MV-4-11 (cell line): ENCODE results near the gene LZTR1.
"Not testable (repeated sequence)": the region's sequence is repeated elsewhere in the genome, so short reads cannot be mapped to it uniquely, and the experiment has no call there.

Experiments used
- DNase-seq: peaks from one replicate; lab custom pipeline; 2025; lab: John Stamatoyannopoulos, UW

Gene LZTR1

DNA sequence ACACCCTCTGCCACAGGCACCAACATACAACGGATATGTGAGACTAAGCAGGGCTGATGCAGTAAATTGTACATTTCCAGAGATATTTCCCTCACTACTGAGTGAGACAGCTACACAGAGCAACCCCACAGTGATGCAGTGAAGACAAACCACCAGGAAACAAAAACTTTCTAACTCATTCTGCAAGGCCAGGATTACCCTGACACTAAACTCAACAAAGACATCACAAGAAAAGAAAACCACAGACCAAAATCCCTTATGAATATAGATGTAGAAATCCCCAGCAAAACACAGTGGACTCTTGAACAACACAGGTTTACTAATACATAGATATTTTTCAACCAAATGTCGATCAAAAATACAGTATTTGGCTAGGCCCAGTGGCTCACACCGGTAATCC is 51.8 kb downstream of the LZTR1 start:
- DNase-seq, result no peak

DNA sequence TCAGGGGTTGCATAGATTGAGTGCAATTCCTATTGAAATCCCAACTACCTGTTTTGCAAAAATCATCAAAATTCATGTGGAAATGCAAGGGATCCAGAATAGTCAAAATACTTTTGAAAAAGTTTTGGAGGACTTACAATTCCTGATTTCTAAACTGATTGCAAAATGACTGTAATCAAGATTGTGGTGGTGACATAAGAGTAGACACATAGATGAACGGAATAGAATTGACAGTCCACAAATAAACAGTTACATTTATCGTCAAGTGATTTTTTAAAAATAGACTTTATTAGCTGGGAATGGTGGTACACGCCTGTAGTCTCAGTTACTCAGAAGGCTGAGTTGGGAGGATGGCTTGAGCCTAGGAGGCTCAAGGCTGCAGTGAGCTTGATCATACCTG is 52.9 kb downstream of the LZTR1 start:
- DNase-seq, result no peak

DNA sequence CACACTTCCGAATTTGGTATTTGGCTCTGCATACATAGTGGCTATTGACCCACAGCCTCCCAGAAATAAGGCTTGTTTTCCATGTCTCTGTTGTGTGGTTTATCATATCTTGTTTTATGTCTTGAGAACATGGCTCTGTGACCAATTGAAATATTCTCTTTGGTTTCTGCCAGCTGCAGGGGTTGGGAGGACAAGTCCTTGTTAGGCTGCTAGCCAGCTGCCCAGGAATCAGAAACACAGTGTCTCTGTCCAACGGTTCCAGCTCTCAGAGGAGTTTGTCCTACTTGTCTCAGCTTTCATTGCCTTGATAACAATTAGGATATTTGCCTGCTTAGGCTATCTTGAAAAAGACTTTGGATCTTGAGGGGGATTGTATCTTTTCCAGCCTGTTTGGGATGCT is 56.3 kb downstream of the LZTR1 start:
- no peak for DNase-seq

DNA sequence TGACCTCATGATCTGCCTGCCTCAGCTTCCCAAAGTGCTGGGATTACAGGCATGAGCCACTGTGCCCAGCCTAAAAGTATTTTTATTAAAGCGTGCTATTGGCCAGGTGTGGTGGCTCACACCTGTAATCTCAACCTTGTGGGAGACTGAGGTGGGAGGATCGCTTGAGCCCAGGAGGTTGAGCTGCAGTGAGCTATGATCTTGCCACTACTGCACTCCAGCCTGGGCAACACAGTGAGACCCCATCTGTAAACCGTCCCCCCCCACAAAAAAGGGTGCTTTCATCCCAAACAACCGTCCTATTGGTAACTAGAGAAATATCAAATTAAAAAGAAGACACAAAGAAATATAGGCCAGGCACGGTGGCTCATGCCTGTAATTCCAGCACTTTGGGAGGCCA is 57.1 kb downstream of the LZTR1 start:
- not testable (repeated sequence) for DNase-seq

DNA sequence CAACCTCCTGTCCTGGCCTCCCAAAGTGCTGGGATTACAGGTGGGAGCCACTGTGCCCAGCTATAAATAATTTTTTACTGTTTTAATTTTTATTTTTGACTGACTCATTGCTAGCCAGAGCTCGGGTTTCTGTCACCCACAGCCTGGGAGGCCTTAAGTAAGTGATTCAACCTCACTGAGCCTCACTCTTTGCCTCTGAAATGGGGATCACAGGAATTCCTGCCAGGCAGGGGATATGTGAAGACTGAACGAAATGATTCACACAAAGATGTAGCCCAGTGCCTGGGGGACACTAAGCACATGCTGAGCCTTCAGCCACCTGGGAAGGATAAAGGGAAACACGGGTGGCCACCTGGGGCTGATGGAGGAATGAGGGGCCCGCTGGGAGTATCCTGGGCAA is 59.8 kb downstream of the LZTR1 start:
- no peak for DNase-seq

DNA sequence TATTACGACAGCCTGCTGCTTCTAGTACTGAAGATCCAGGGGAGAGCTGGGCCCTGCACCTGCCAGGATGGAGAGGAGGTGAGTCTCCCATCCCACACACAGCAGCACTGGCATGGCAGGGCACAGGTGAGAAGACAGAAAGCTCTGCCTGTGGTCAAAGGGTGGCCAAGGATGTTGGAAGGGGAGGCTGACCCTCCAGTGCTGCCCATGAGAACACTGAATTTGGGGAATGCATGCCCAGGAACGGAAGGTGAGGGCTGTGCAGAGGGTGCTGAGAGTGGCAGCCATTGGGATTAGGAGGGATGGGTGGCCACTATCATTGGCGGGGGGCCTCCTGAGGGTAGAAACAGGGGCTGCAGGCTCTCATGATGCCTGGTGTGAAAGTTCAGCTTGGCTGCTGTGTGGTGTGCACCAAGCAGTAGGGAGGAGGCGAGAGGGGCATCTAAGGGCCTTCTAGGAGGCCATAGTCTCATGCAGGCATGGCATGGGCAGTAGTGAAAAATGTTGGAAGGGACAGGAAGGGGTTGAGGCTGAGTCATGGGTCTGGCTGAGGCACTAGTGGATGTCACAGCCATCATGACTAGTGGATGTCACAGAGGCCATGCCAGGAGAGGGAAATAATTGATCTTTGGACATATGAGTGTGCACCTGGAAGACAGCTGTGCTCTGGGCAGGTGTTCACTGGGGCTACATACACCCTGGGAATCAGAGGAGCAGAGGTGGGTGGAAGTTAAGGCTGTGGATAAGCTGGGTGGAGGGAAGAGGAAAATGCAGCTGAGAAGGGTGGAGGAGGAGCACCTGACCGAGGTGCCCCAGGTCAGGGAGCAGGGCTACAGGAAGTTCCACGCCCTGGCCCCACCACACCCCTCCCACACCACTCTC is 61.1 kb downstream of the LZTR1 start:
- DNase-seq, result no peak

DNA sequence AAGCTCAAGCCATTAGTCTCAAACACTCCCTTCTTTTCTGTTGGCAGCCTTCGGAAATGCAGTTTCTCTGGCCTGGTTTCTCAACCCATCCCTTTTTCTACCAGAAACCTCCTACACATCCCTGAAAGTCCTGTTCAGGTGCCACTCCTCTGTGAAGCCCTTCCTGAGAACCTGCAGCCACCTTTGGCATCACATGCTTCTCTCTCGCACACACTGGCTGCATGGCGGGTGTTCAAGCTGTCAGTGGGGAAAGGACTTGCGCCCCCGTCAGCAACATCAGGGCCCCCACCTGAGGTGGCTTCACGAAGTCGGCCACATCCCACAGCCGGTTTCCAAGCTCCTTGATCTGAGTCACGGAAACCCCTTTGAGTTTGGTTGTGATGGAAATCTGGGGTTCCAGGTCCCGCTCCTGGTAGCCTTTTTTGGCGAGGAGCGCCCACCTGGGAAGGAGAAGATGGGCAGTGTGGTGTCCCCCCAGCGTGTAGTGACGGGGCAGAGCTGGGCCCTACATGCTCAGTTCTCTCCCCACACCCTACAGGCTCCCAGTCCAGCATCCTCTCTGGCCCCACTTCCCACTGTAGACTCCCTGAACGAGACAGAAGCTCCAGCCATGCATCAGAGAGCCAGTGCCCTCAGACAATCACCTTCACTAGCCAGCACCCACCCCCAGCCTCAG is 61.9 kb downstream of the LZTR1 start:
- no peak for DNase-seq

DNA sequence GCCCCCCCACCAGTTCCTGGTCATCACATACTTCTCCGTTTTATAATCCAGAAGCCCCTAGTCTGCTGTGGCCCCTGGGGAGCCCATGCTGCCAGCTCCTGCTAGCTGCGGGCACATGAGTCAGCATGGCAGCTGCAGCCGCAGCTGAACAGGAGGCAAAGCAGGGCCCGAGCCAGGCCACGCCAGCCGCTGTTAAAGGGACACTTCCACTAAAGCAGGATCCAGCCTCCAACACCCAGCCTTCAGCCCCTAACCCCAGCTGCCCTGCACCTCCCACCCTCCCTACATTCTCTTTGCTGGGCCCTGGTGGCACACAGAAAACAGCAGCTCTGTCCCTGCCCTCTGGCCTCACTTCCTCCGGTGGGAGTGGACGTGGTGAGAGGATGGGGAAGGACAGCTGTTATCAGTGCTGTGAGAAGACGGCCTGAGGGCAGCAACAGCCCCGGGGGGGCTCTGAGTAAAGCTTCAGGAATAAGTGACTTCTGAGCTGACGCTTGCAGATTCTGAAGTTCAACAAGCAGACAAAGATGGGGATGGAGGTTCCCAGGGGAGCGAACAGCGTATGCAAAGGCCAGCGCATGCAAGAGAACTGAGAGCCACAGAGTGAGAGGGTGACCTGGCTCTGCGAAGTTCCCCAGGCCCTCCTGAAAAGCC is 63.0 kb downstream of the LZTR1 start:
- DNase-seq, result peak; percentile 79

DNA sequence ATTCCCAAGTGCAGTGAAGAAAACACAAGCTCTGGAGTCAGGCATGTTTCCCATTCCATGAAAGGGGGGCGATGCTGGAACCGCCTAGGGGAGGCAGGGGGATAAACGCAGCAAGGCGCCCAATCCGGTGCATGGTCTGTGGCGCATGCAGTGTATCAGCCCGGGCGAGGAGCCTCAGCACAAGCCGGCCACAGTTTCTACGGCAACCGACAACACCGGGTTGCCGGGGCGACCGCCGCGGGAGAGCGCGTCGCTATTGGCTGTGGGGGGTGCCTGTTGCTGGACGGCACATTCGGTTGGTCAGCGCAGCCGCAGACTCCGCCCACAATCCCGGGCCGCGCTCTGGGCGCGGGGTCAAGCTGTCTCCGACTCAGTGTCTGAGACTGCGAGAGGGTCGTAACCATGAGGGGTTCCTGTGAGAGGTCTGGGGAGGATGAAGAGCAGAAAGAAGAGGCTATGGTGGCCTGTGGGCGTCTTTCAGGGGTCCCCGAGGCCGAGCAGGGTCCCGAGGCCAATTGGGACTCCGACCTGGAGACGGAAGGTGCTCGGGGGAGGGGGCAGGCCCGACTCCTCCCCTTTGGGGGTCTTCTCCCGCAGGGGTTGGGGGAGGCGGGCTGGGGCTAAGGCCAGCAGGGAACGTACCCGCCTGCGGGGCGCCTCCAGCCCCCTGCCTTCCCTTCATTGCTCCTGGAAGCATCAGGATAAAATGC is 63.6 kb downstream of the LZTR1 start, which contains the start of gene LRRC74B:
TSS of gene LRRC74B (plus strand) at position 362 of the 710 bp plus-strand sequence. CDS start at position 403, 41 bp downstream.
- peak; percentile 87 for DNase-seq

DNA sequence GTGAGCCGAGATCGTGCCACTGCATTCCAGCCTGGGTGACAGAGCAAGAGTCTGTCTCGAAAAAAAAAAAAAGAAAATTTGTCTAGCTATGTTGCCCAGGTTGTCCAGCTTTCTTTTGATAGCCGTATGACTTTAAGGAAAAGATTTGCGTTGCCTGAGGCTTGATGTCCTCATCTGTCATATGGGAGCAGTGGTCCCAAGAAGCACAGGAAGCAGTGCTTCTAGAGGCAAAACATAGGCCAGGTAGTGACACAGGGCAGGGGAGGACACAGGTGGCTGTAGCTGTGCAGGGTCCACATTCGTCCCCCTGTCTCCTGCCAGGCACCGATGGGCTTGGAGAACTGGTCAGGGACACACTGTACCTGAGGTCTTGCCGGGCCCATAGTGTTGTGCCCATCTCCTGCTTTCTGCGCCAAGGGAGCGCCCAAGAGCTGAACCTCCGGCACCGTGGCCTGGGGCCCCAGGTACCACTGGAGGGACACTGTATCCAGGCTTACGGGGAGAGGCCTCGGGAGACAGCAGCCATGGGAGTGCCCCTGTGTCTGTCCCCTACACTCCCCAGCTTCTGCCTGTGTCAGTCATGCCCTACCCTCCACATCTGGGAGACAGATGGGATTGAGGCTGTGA is 65.1 kb downstream of the LZTR1 start:
- no peak for DNase-seq

DNA sequence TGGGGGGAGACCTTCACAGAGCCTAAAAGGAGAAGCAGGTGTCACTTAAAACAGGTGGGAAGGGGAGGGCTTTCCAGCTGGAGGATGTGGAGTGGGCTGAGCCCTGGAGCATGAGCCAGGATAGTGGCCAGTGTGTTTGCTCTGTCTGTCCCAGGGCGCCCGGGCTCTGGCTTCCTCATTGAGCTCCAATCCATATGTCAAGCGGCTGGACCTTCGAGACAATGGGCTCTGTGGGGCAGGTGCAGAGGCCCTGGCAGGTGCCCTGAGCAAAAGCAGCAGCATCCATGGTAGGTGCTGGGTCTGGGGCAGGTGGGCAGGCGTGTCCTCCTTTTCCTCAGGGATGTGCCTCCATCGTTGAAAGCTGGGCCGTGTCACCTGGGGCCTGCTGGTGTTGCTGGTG is 65.6 kb downstream of the LZTR1 start:
- DNase-seq, result no peak

DNA sequence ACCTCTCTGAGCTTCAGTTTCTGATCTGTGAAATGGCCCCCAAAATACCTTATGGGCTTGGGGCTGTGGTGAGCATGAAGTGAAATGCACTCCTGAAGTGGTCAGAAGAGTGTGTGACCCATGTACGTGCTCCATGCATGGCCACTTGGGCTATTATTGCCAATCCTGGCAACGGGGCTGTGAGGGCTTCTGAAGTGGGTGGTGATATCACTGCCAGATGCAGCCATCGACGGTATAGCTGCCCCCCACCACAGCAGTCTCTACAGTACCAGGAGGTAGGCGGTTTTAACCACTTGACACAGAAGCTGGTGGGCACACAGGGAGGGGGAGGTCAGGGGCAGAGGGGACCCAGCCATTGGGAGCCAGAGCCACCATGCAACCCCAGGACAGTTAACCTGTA is 66.4 kb downstream of the LZTR1 start:
- not testable (repeated sequence) for DNase-seq
